ENCODE data around the gene PLA2G2D. TPM values are rescaled to one million over a fixed set of nuclear protein-coding genes. Genes with fewer than 3 reads are reported as not detected.

PLA2G2D gene
- total RNA-seq, 1 experiment from 2014 or later, result not detected

- DNase-seq (ENCODE audit: unreplicated experiment), result peak; percentile 46
- H3K36me3 Mint-ChIP-seq (ENCODE audit: insufficient read depth, unreplicated experiment), result no peaks in the 10 kb centered on the region
- intact Hi-C loops (cut with micrococcal nuclease), result loop anchor here (10.0 kb wide), 1 partner anchor 329 kb away; no protein-coding TSS in a partner anchor
- TF ChIP-seq CTCF (IDR thresholded peaks at IDR 0.05; ENCODE audit: unreplicated experiment), result peak; percentile 29
- H3K4me1 Mint-ChIP-seq (ENCODE audit: insufficient read depth, unreplicated experiment), result peaks cover 16% of the 10 kb centered on the region
- H3K9me3 Mint-ChIP-seq (ENCODE audit: unreplicated experiment), result peaks cover 15% of the 10 kb centered on the region
- CTCF ChIA-PET, result interaction anchor here (0.6 to 5.7 kb wide), 8 partner anchors 8 to 464 kb away, joined by 3 to 47 read pairs (median 4); no protein-coding TSS in a partner anchor
- H3K27me3 Mint-ChIP-seq (ENCODE audit: insufficient read depth, unreplicated experiment), result no peaks in the 10 kb centered on the region
- no TSS peak for BruUV-seq (replicated peaks)
- H3K4me3 Mint-ChIP-seq (ENCODE audit: unreplicated experiment), result no peak overlapping the region
- POLR2A ChIA-PET, result interaction anchor here (0.8 to 1.5 kb wide), 2 partner anchors 9 kb away, joined by 3 to 4 read pairs; no protein-coding TSS in a partner anchor
- no peak overlapping the region for H3K27ac Mint-ChIP-seq (ENCODE audit: low read depth, unreplicated experiment)
Measured at GRCh38 chr1:20165522-20165951, 46.2 kb upstream of the PLA2G2D start.

- DNase-seq (ENCODE audit: unreplicated experiment), result no peak
- BruUV-seq (replicated peaks), result no TSS peak
- intact Hi-C loops (cut with micrococcal nuclease), result loop anchor here (10.0 kb wide), 1 partner anchor 330 kb away; no protein-coding TSS in a partner anchor
- Mint-ChIP-seq H3K27ac (ENCODE audit: low read depth, unreplicated experiment) (no peak overlapping the region), H3K4me1 (ENCODE audit: insufficient read depth, unreplicated experiment) (peaks cover 16% of the 10 kb centered on the region), H3K4me3 (ENCODE audit: unreplicated experiment) (no peak overlapping the region), H3K36me3 (ENCODE audit: insufficient read depth, unreplicated experiment) (no peaks in the 10 kb centered on the region), H3K9me3 (ENCODE audit: unreplicated experiment) (peaks cover 23% of the 10 kb centered on the region), H3K27me3 (ENCODE audit: insufficient read depth, unreplicated experiment) (no peaks in the 10 kb centered on the region)
- no peak for TF ChIP-seq CTCF (IDR thresholded peaks at IDR 0.05; ENCODE audit: unreplicated experiment)
- ChIA-PET POLR2A (interaction anchor here (1.3 to 1.5 kb wide), 2 partner anchors 8 to 15 kb away, joined by 4 read pairs; no protein-coding TSS in a partner anchor), CTCF (interaction anchor here (1.2 to 5.7 kb wide), 3 partner anchors 12 to 48 kb away, joined by 4 to 47 read pairs (median 4); no protein-coding TSS in a partner anchor)
Measured at GRCh38 chr1:20164694-20165202, 45.4 kb upstream of the PLA2G2D start.

- Mint-ChIP-seq H3K36me3 (ENCODE audit: insufficient read depth, unreplicated experiment) (no peaks in the 10 kb centered on the region), H3K4me1 (ENCODE audit: insufficient read depth, unreplicated experiment) (no peaks in the 10 kb centered on the region), H3K27me3 (ENCODE audit: insufficient read depth, unreplicated experiment) (no peaks in the 10 kb centered on the region), H3K4me3 (ENCODE audit: unreplicated experiment) (no peak overlapping the region), H3K27ac (ENCODE audit: low read depth, unreplicated experiment) (no peak overlapping the region), H3K9me3 (ENCODE audit: unreplicated experiment) (peaks cover 36% of the 10 kb centered on the region)
- DNase-seq (ENCODE audit: unreplicated experiment), result no peak
- BruUV-seq (replicated peaks), result no TSS peak
- ChIA-PET CTCF (interaction anchor here (0.9 to 5.7 kb wide), 3 partner anchors 8 to 241 kb away, joined by 3 to 47 read pairs (median 4); no protein-coding TSS in a partner anchor), POLR2A (no interaction called here)
- intact Hi-C loops (cut with micrococcal nuclease), result loop anchor here (10.0 kb wide), 1 partner anchor 335 kb away; no protein-coding TSS in a partner anchor
- no peak for TF ChIP-seq CTCF (IDR thresholded peaks at IDR 0.05; ENCODE audit: unreplicated experiment)
Measured at GRCh38 chr1:20160034-20160433, 40.7 kb upstream of the PLA2G2D start.

GRCh38 chr1:20158358-20159070 lies 39.2 kb upstream of the PLA2G2D start:
- intact Hi-C loops (cut with micrococcal nuclease), result no loop called here
- TF ChIP-seq CTCF (IDR thresholded peaks at IDR 0.05; ENCODE audit: unreplicated experiment), result no peak
- Mint-ChIP-seq H3K27ac (ENCODE audit: low read depth, unreplicated experiment) (no peak overlapping the region), H3K9me3 (ENCODE audit: unreplicated experiment) (peaks cover 34% of the 10 kb centered on the region), H3K4me1 (ENCODE audit: insufficient read depth, unreplicated experiment) (no peaks in the 10 kb centered on the region), H3K4me3 (ENCODE audit: unreplicated experiment) (no peak overlapping the region), H3K27me3 (ENCODE audit: insufficient read depth, unreplicated experiment) (no peaks in the 10 kb centered on the region), H3K36me3 (ENCODE audit: insufficient read depth, unreplicated experiment) (no peaks in the 10 kb centered on the region)
- BruUV-seq (replicated peaks), result no TSS peak
- ChIA-PET CTCF (interaction anchor here (0.6 to 1.0 kb wide), 2 partner anchors 33 to 183 kb away, joined by 3 read pairs; no protein-coding TSS in a partner anchor), POLR2A (no interaction called here)
- DNase-seq (ENCODE audit: unreplicated experiment), result no peak

All from MCF 10A (cell line).